A549 treated with CpdA at 1 μM for 4 hours (cell line): ENCODE results near the gene PCDHGA9. TPM values are rescaled to one million over a fixed set of nuclear protein-coding genes. Genes with fewer than 3 reads are reported as not detected.

Experiments
- total RNA-seq: library from RNA; stranded (reverse); fragments of 200-300 nt; extraction: Qiagen RNA extraction; gene quantifications from 5 replicates; pipeline ENCODE4 v1.2.3, GENCODE V29; 2022; ENCODE audit warnings: low read depth

PCDHGA9 gene
- total RNA-seq, 1 experiment from 2014 or later = 0.06 TPM

GRCh38 chr5:141430332-141431113, 27.9 kb downstream of the PCDHGA9 start, which contains the start of gene PCDHGA12:
TSS of gene PCDHGA12 (plus strand) at chr5:141430507. CDS start at chr5:141430760, 253 bp downstream.

Other genes starting within 250 kb of the PCDHGA9 start
- gene PCDHB7, start 230.1 kb upstream of the PCDHGA9 start, total RNA-seq = 0.01 TPM in 1 of 5 replicates, not detected in the others
- gene PCDHB8, start 225.0 kb upstream of the PCDHGA9 start, total RNA-seq = 0.24 to 0.42 TPM (median 0.37 TPM) in 5 replicates
- 0.05 to 0.10 TPM (median 0.08 TPM) in 4 of 5 replicates, not detected in the other for gene PCDHB16, start 220.4 kb upstream of the PCDHGA9 start, total RNA-seq
- gene PCDHB9, start 215.6 kb upstream of the PCDHGA9 start, total RNA-seq = 0.01 to 0.03 TPM in 2 of 5 replicates, not detected in the others
- gene PCDHB10, start 210.4 kb upstream of the PCDHGA9 start, total RNA-seq = 0.03 to 0.06 TPM in 2 of 5 replicates, not detected in the others
- 0.06 to 0.14 TPM (median 0.09 TPM) in 5 replicates for gene PCDHB11, start 203.2 kb upstream of the PCDHGA9 start, total RNA-seq
- gene PCDHB12, start 194.1 kb upstream of the PCDHGA9 start, total RNA-seq = 0.07 TPM in 1 of 5 replicates, not detected in the others
- gene PCDHB13, start 188.9 kb upstream of the PCDHGA9 start, total RNA-seq = 0.02 to 0.08 TPM (median 0.07 TPM) in 5 replicates
- 0.06 to 0.13 TPM (median 0.09 TPM) in 5 replicates for gene PCDHB14, start 179.4 kb upstream of the PCDHGA9 start, total RNA-seq
- gene PCDHB15, start 157.4 kb upstream of the PCDHGA9 start, total RNA-seq = 0.05 to 0.07 TPM (median 0.06 TPM) in 4 of 5 replicates, not detected in the other
- not detected in 5 replicates for gene SLC25A2, start 98.7 kb upstream of the PCDHGA9 start, total RNA-seq
- 66.8 to 81.4 TPM (median 74.0 TPM) in 5 replicates for gene TAF7, start 82.0 kb upstream of the PCDHGA9 start, total RNA-seq
- gene PCDHGA1, start 72.3 kb upstream of the PCDHGA9 start, total RNA-seq = 0.27 to 0.49 TPM (median 0.31 TPM) in 5 replicates
- gene PCDHGA2, start 64.0 kb upstream of the PCDHGA9 start, total RNA-seq = 0.44 to 0.73 TPM (median 0.59 TPM) in 5 replicates
- gene PCDHGA3, start 58.9 kb upstream of the PCDHGA9 start, total RNA-seq = 0.05 to 0.09 TPM in 2 of 5 replicates, not detected in the others
- 1.0 to 2.1 TPM (median 1.9 TPM) in 5 replicates for gene PCDHGB1, start 52.7 kb upstream of the PCDHGA9 start, total RNA-seq
- gene PCDHGA4, start 47.8 kb upstream of the PCDHGA9 start, total RNA-seq = 0.08 to 0.20 TPM (median 0.10 TPM) in 5 replicates
- 0.07 to 0.19 TPM (median 0.17 TPM) in 5 replicates for gene PCDHGB2, start 42.8 kb upstream of the PCDHGA9 start, total RNA-seq
- 0.11 to 0.17 TPM (median 0.15 TPM) in 5 replicates for gene PCDHGA5, start 38.6 kb upstream of the PCDHGA9 start, total RNA-seq
- gene PCDHGB3, start 32.5 kb upstream of the PCDHGA9 start, total RNA-seq = 0.15 to 0.35 TPM (median 0.20 TPM) in 5 replicates
- 0.13 to 0.28 TPM (median 0.22 TPM) in 5 replicates for gene PCDHGA6, start 28.9 kb upstream of the PCDHGA9 start, total RNA-seq
- 0.72 to 1.3 TPM (median 0.96 TPM) in 5 replicates for gene PCDHGA7, start 20.0 kb upstream of the PCDHGA9 start, total RNA-seq
- gene PCDHGB4, start 15.1 kb upstream of the PCDHGA9 start, total RNA-seq = 0.66 to 1.0 TPM (median 0.73 TPM) in 5 replicates
- 0.02 TPM in 2 of 5 replicates, not detected in the others for gene PCDHGA8, start 10.1 kb upstream of the PCDHGA9 start, total RNA-seq
- gene PCDHGB5, start 4.8 kb upstream of the PCDHGA9 start, total RNA-seq = 1.9 to 2.8 TPM (median 2.4 TPM) in 5 replicates
- gene PCDHGB6, start 5.2 kb downstream of the PCDHGA9 start, total RNA-seq = 0.06 to 0.12 TPM (median 0.09 TPM) in 4 of 5 replicates, not detected in the other
- 0.01 TPM in 1 of 5 replicates, not detected in the others for gene PCDHGA10, start 10.2 kb downstream of the PCDHGA9 start, total RNA-seq
- gene PCDHGB7, start 14.9 kb downstream of the PCDHGA9 start, total RNA-seq = 0.03 to 0.16 TPM (median 0.07 TPM) in 5 replicates
- gene PCDHGA11, start 18.3 kb downstream of the PCDHGA9 start, total RNA-seq = 0.02 TPM in 1 of 5 replicates, not detected in the others
- 0.02 TPM in 1 of 5 replicates, not detected in the others for gene PCDHGA12, start 27.7 kb downstream of the PCDHGA9 start, total RNA-seq
- 6.1 to 7.1 TPM (median 6.4 TPM) in 5 replicates for gene PCDHGC3, start 73.2 kb downstream of the PCDHGA9 start, total RNA-seq
- gene PCDHGC4, start 82.3 kb downstream of the PCDHGA9 start, total RNA-seq = 0.02 to 0.15 TPM (median 0.05 TPM) in 3 of 5 replicates, not detected in the others
- 0.05 TPM in 1 of 5 replicates, not detected in the others for gene PCDHGC5, start 86.3 kb downstream of the PCDHGA9 start, total RNA-seq
- gene DIAPH1, start 216.2 kb downstream of the PCDHGA9 start, total RNA-seq = 91.7 to 103 TPM (median 97.5 TPM) in 5 replicates
- 46.7 to 56.5 TPM (median 52.2 TPM) in 5 replicates for gene HDAC3, start 234.1 kb downstream of the PCDHGA9 start, total RNA-seq
- 4.3 to 5.2 TPM (median 4.6 TPM) in 5 replicates for gene RELL2, start 234.2 kb downstream of the PCDHGA9 start, total RNA-seq
- 6.2 to 12.3 TPM (median 9.7 TPM) in 5 replicates for gene FCHSD1, start 248.6 kb downstream of the PCDHGA9 start, total RNA-seq